Hepatocyte (in vitro differentiated cells): ENCODE measurements around the gene SORCS2. TPM values are rescaled to one million over a fixed set of nuclear protein-coding genes. Genes with fewer than 3 reads are reported as not detected.

Source experiments
- DNase-seq: peaks from one replicate; pipeline ENCODE4 v3.0.0-alpha.2; 2016; ENCODE audit warnings: low spot score
- H2AFZ ChIP-seq: fragments of 200-600 bp; sonication (generic); 2 replicates; pipeline ENCODE4 v1.6.0; 2016; ENCODE audit warnings: antibody characterized with exemption, mild to moderate bottlenecking
- H3K27ac ChIP-seq: fragments of 200-600 bp; sonication (generic); 2 replicates; pipeline ENCODE4 v1.5.1; 2016; ENCODE audit warnings: mild to moderate bottlenecking
- H3K27me3 ChIP-seq: fragments of 200-600 bp; sonication (generic); 2 replicates; pipeline ENCODE4 v1.6.1; 2016
- H3K36me3 ChIP-seq: fragments of 200-600 bp; sonication (generic); replicated peaks from 2 replicates; pipeline ENCODE4 v1.5.1; 2016; ENCODE audit warnings: low read depth; ENCODE audit not compliant: insufficient read depth
- H3K4me1 ChIP-seq: fragments of 200-600 bp; sonication (generic); 2 replicates; pipeline ENCODE4 v1.5.1; 2016; ENCODE audit warnings: mild to moderate bottlenecking, moderate library complexity; ENCODE audit not compliant: insufficient read depth
- H3K4me2 ChIP-seq: fragments of 200-600 bp; sonication (generic); 2 replicates; pipeline ENCODE4 v1.6.0; 2016
- H3K4me3 ChIP-seq: fragments of 200-600 bp; sonication (generic); 2 replicates; pipeline ENCODE4 v1.5.1; 2016; ENCODE audit warnings: mild to moderate bottlenecking
- H3K79me2 ChIP-seq: fragments of 200-600 bp; sonication (generic); 2 replicates; pipeline ENCODE4 v1.6.0; 2017; ENCODE audit warnings: mild to moderate bottlenecking
- H3K9me2 ChIP-seq: fragments of 200-600 bp; sonication (generic); replicated peaks from 2 replicates; pipeline ENCODE4 v1.6.0; 2017; ENCODE audit warnings: mild to moderate bottlenecking; ENCODE audit not compliant: insufficient read depth
- H3K9me3 ChIP-seq: fragments of 200-600 bp; sonication (generic); 2 replicates; pipeline ENCODE4 v1.5.1; 2016; ENCODE audit warnings: low read depth, mild to moderate bottlenecking
- H4K20me1 ChIP-seq: fragments of 200-600 bp; sonication (generic); 2 replicates; pipeline ENCODE4 v1.6.0; 2016; ENCODE audit warnings: mild to moderate bottlenecking; ENCODE audit not compliant: insufficient read depth, poor library complexity, severe bottlenecking
- EZH2 ChIP-seq: fragments of 200-600 bp; sonication (generic); IDR thresholded peaks from 2 replicates; pipeline ENCODE4 v1.6.1; 2016; ENCODE audit warnings: antibody characterized with exemption, mild to moderate bottlenecking, borderline replicate concordance
- EZH2phosphoT487 ChIP-seq: fragments of 200-600 bp; sonication (generic); IDR thresholded peaks from one replicate; pipeline ENCODE4 v1.6.1; 2018; ENCODE audit warnings: antibody characterized with exemption, mild to moderate bottlenecking, low read depth, moderate library complexity; ENCODE audit not compliant: unreplicated experiment, severe bottlenecking
- WGBS: methylation state at CpG from one replicate; pipeline ENCODE4 v1.1.6; 2016; ENCODE audit warnings: low lambda C conversion rate; ENCODE audit errors: missing lambda C conversion rate; 5-methylcytosine and 5-hydroxymethylcytosine counted together
- polyA plus RNA-seq: library from polyadenylated mRNA; unstranded; fragments of >200 nt; fragmentation: Nextera tagmentation; extraction: Ambion mirVana; gene quantifications from 2 replicates; pipeline ENCODE4 v1.2.1, GENCODE V29; 2016
- total RNA-seq: library from RNA; depleted of rRNA; stranded (reverse); fragments of >200 nt; gene quantifications from 2 replicates; pipeline ENCODE4 v1.2.3, GENCODE V29; 2014
- TF ChIP-seq, protein P1 (sequence below): fragments of 200-600 bp; sonication (generic); IDR thresholded peaks from 2 replicates; pipeline ENCODE4 v1.5.1; 2016; ENCODE audit warnings: antibody characterized with exemption, mild to moderate bottlenecking; ENCODE audit not compliant: poor library complexity

Gene SORCS2
- total and polyA plus RNA-seq, 2 experiments from 2014 or later: 1.6 to 4.8 TPM

DNA sequence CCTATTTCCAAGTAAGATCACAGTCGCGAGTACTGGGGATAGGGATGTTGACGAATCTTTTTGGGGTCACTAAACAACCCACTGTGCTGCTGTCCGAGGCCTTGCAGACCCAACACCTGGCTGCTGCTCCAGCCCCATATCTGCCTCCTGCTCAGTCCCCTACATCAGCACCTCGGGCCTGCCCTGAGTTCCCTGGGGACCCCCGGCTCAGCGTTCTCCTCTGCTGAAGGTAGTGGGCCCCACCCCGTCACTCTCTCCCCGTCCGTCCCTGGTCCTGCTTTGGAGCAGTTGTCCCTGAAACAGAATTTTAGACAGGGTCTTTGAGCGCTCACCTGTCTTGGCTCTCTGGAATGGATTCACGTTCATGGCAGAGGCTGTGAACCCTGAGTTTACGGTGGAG, 444.8 kb downstream of the SORCS2 start:
- no peaks in the 10 kb centered on the region for H3K36me3 ChIP-seq

GRCh38 chr4:7637971-7638370, 445.6 kb downstream of the SORCS2 start:
- WGBS: 96% methylated on average over 11 of the region's 11 CpGs
- H4K20me1 ChIP-seq: no peaks in the 10 kb centered on the region
- no peaks in the 10 kb centered on the region for H3K36me3 ChIP-seq
- H3K27ac ChIP-seq: no peak overlapping the region
- no peaks in the 10 kb centered on the region for H3K79me2 ChIP-seq
- no peak overlapping the region for H3K4me3 ChIP-seq
- no peaks in the 10 kb centered on the region for H3K4me1 ChIP-seq
- H3K9me3 ChIP-seq: no peaks in the 10 kb centered on the region
- no peak for DNase-seq
- H3K4me2 ChIP-seq: no peak overlapping the region
- H2AFZ ChIP-seq: no peak overlapping the region
- no peaks in the 10 kb centered on the region for H3K27me3 ChIP-seq
- TF ChIP-seq EZH2phosphoT487: no peak
- TF ChIP-seq, protein P1, sequence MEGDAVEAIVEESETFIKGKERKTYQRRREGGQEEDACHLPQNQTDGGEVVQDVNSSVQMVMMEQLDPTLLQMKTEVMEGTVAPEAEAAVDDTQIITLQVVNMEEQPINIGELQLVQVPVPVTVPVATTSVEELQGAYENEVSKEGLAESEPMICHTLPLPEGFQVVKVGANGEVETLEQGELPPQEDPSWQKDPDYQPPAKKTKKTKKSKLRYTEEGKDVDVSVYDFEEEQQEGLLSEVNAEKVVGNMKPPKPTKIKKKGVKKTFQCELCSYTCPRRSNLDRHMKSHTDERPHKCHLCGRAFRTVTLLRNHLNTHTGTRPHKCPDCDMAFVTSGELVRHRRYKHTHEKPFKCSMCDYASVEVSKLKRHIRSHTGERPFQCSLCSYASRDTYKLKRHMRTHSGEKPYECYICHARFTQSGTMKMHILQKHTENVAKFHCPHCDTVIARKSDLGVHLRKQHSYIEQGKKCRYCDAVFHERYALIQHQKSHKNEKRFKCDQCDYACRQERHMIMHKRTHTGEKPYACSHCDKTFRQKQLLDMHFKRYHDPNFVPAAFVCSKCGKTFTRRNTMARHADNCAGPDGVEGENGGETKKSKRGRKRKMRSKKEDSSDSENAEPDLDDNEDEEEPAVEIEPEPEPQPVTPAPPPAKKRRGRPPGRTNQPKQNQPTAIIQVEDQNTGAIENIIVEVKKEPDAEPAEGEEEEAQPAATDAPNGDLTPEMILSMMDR: no peak
- TF ChIP-seq EZH2: no peak
- no peaks in the 10 kb centered on the region for H3K9me2 ChIP-seq

More for the DNA sequence above, 444.8 kb downstream of the SORCS2 start:
- no peaks in the 10 kb centered on the region for H3K79me2 ChIP-seq
- no peak overlapping the region for H3K4me3 ChIP-seq
- peaks cover 3% of the 10 kb centered on the region for H3K27me3 ChIP-seq
- WGBS: 93% methylated on average over 13 of the region's 13 CpGs
- H3K4me2 ChIP-seq: no peak overlapping the region
- DNase-seq: no peak
- no peaks in the 10 kb centered on the region for H3K9me3 ChIP-seq
- H3K9me2 ChIP-seq: no peaks in the 10 kb centered on the region
- no peak overlapping the region for H3K27ac ChIP-seq
- H3K4me1 ChIP-seq: no peaks in the 10 kb centered on the region
- TF ChIP-seq, protein P1: no peak
- no peak for TF ChIP-seq EZH2
- TF ChIP-seq EZH2phosphoT487: no peak
- no peak overlapping the region for H2AFZ ChIP-seq
- no peaks in the 10 kb centered on the region for H4K20me1 ChIP-seq

- Histone ChIP-seq H3K27ac (no peak overlapping the region), H3K27me3 (no peaks in the 10 kb centered on the region), H3K79me2 (no peaks in the 10 kb centered on the region), H3K9me3 (no peaks in the 10 kb centered on the region), H4K20me1 (no peaks in the 10 kb centered on the region), H3K4me1 (no peaks in the 10 kb centered on the region), H3K36me3 (no peaks in the 10 kb centered on the region), H3K4me3 (no peak overlapping the region), H2AFZ (no peak overlapping the region), H3K4me2 (no peak overlapping the region), H3K9me2 (no peaks in the 10 kb centered on the region)
- WGBS: 95% methylated on average over 12 of the region's 12 CpGs
- TF ChIP-seq EZH2 (no peak), EZH2phosphoT487 (no peak)
- TF ChIP-seq, protein P1: no peak
- DNase-seq: no peak
Measured at GRCh38 chr4:7638489-7638888, 446.2 kb downstream of the SORCS2 start.
